GM04503 (cell line): ENCODE measurements around the gene E2F7.

Experiments
- DNase-seq: peaks from one replicate; pipeline ENCODE4 v3.0.0-alpha.2; 2012; ENCODE audit warnings: low read depth

E2F7 gene

DNA sequence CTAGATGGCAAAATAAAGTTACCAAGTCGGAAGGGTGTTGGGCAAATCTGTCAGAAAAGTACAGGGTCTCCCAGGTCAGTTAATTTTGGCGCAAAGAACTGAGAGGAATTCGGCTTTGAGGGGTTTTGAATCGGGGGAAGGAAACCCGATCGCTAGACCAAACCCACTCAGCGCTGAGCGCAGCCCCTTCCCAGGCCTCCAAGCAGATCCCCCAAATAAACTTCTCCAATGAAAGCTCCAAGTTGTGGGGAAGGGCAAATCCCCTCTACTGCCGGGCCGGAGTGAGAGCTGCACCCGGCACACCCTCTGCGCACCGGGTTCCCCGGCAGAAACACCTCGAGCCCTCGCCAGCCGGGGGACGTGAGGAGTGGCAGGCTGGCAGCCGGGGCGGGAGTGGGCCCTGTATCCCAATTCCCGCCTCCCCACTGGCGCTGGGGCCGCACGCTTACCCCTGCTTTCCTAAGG lies 441 bp downstream of the E2F7 start:
- DNase-seq = no peak

DNA sequence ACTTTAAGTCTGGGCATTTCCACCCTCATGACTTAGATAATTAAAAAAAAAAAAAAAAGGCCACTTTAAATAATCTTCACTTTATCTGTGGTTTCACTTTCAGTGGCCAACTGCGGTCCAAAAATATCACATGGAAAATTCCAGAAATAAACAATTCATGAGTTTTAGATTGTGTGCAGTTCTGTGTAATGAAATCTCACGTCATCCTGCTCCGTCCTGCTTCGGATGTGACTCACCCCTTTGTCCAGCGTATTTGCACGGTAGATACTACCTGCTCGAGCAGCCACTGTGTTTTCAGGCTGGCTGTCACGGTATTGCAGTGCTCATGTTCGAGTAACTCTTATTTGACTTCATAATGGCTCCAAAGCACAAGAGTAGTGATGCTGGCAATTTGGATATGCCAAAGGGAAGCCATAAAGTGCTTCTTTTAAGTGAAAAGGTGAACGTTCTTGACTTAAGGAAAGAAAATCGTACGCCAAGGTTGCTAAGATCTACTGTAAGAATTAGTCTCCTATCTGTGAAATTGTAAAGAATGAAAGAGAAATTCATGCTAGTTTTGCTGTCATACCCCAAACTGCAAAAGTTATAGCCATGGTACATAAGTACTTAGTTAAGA lies 2.4 kb downstream of the E2F7 start:
- no peak for DNase-seq

DNA sequence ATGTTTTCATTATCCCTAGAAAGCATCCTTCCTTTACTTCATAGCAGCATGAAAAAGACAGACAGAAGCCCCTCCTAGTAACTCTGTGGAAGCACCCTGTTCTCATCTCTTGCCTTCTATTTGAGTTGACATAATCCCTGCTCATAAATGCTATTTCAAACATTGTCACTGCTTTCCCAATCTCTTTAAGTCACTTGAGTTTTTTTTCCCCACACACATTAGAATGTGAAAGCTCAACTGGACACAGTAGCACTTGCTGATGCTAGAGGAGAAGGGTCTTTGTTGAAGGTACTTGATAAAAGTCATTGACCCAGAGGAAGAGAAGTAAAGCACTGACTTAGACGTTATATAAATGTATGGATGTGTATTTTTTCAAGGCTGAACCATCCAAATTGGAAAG lies 3.0 kb downstream of the E2F7 start:
- DNase-seq = no peak

DNA sequence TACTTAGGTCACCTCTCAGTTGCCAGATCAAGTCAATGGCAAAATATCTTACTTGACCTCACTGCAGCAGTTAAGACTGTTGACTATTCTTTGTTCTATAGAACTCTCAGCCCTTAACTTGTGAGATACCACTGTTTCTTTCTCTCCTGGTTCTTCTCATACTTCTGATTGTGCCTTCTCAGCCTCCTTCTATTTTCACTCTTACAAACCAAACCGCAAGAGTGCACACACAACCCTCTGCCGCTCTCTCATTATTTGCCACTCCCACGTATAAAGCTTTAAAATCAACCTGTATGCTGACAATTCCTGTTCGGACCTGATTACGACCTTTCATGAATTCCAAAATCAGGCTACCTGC lies 4.5 kb downstream of the E2F7 start:
- no peak for DNase-seq

DNA sequence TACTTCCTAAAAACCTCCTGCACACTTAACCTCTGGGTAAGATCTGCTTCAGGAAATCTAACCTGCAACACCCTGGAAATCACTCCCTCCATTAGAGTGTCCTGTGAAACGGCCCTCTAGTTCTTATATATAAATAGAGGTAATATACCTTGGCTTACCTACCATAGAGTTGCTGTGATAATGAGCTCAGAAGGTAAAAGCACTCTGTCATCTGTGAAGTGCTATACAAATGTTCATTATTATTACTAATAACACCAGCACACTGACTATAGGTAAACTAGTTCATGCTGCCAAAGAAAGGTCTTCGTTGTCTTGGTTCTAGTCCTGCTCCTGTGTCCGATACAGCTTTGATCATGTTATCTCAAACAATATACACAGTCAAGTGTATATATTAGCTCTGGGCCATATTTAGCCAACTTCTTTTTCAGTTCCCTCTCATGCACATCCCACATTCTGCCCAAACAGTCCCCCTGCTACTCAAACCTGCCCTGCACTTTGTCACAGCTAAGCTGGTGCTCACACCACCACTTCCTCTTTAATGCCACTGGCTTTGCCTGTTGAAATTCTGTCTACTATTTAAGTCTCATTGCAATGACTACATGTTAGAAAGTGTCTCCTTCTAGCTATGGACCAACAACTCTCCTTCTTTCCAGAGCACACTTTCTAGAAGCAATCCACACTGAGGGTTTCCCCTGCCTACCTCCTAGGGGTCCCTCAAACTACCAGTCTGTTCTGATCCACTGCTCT lies 5.1 kb downstream of the E2F7 start:
- no peak for DNase-seq

DNA sequence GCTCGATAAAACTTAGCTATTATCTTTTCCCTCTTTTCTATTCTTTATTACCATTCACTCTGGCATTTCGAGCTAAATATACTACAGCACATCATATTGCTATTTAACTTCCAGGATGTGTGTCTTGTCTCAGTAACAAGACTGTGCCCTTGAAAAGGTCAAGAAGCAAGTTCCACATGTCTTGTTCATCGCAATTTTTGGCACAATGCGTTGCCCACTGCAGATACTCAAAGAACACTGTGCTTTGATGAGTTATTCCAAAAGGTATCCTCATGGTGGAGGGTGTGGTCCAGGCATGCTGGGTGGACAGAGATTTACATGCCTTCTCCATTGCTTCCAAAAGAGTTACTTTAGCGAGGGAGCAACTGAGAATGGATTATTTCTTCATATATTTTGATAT lies 6.6 kb downstream of the E2F7 start:
- DNase-seq = no peak

DNA sequence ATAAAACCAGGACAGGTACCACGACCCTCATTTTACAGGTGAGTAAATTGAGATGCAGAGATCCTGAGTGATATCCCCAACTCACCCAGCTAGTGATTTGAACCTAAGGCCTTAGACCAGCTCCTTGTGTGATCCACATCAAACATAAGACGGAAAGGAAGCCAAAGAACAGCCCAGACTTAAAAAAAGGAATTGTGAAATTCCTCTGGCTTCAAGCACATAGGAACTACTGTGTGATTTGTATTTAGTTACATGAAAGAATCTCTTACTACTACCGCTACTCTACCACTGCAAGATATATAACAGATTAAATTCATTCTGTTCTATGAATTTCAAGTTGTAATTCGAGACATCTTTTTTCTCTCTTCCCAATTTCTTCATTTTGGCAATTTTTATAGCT lies 10.5 kb downstream of the E2F7 start:
- no peak for DNase-seq

DNA sequence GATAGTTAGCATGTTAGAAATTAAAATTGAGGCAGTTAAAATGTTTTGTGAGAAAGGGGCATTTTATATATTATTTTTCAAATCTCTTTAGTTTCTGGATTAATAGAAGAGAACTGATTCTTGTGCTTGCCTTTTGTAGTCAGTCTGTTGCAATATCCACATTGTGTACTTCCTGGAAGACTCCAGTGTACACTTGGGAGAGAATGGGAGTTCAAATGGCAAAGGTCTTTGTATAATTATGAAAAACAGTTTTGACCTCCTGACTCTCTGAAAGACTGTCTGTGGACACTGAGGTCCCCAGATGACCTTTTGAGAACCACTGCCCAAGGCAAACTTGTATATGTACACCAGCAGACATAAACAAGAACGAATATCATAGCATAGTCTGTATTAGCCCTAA lies 12.1 kb downstream of the E2F7 start:
- DNase-seq = no peak

DNA sequence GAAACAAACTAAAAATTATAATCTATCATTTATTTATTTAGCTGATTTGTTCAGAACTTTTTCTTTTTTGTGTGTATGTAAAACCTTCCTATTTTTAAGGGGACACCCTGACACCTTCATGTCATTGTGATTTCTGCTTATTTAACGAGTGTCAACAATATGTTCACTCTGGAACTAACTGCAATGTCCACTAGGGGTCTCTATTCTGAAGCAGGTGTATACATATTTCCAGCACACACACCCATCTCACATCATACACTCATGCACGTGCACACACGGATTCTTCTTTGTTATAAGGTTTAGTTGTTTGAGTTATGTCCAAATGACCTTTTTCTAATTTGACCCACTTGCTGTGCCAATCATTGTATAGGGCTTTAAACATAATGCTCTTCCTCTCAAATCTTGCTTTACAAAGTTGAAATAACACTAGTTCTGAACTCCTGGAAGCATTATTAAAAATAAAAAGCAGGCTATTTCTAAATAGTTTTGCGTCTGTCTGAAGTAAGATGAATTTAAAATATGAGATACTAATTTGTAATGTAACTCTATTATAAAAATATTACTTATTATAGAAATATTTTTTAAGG lies 15.5 kb downstream of the E2F7 start:
- no peak for DNase-seq

DNA sequence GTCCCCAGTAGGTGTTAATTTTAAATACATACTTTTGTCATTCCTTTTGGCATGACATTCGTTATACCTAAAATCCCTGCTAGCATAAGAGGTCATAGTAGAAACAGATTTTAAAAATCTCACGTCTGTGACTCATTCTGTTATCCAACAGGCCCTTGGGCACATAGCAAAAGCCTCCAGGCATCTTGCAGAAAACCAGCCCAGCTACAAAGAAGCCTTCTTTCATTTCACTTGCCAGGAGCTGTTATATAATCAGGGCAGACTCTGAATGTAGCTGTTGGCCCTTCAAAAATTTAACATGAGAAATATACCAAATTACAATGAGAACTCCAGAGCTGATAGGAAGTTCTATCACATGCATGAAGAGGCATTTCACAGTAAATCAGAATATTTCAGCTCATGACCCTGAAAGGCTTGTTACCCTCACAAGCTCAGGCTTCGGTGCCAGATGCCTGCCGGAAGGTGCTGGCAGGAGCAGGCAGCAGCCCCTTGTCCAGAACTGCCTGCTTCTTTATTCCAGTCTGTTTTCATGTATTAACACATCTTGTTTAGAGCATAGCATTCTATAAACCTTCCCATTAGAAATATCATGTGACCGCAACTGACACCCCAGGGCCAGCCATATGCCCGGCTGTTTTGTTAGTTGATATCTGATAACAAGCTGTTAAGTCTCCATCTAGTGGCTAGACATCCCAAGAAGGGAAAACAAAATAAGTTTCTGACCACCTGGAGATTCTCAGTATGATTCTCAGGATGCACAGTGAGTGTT lies 17.8 kb downstream of the E2F7 start:
- no peak for DNase-seq

DNA sequence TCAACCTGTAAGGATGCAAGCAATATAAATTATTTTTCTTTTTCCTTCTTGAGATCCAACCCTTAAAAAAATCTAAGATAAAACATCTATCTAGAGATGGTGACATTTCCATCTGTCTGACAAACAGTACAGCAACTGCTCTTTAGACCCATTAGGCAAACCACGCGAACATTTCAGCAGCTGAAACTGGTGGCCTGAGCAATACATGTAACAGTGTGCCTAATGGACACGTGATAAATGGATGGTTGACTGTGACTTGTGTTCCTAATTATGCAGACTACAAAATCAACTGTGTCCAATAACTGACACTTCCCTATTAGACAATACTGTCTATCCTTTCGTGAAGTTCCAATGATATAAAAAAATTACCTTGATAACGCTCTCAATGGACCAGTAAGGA lies 18.9 kb downstream of the E2F7 start:
- no peak for DNase-seq

DNA sequence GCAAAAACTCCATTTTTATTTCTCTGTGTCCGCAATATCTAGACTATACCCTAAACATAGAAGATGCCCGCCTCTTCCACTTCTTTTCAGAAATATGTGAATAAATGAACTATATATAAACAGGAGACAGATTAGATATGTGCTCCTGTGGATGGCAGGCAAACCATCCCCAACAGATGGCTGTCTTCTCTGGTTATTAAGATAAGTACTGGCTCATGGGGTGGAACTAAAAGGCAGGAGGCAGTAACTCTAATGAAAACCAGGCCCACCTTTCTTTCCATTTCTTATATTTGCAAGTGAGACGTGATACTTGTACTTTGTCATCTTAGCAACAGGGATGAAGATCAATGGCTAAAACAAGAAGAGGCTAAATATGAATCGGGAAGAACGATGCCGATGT lies 20.2 kb downstream of the E2F7 start:
- no peak for DNase-seq

DNA sequence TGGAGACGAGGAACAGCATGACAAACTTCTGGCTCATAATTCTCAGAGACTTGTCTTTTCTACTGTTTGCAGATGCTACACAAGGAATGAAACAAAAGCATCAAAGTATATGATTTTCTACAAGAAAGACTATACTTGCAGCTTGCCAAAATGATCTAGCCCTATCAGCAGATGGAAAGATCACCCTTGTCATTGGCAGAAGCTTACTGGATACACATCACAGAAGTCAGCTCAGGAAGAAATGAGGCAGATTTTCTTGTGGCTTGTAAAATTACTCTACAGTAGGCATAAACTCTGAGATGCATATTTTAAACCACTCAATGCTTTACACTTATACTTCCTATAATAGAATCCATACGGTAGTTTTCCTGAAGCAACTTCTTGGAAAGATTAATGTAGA lies 20.6 kb downstream of the E2F7 start:
- no peak for DNase-seq

DNA sequence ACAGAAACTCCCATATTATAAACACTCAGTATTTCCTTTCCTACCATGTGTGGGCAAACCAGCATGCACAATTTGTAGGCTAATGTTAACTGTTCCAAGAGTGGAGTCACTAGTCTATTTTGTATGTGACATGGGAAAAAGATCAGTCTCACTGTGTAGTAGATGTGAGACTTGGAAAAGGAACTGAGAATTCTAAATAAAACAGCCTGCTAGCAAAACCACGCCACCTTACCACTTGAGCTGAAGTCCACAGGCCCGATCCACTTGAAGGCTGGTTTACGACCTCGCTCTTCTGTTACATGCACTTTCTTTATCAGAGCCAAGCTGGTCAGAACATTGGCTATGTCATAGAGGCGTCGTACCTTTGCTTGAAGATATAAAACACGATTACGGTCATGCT lies 22.5 kb downstream of the E2F7 start:
- no peak for DNase-seq

DNA sequence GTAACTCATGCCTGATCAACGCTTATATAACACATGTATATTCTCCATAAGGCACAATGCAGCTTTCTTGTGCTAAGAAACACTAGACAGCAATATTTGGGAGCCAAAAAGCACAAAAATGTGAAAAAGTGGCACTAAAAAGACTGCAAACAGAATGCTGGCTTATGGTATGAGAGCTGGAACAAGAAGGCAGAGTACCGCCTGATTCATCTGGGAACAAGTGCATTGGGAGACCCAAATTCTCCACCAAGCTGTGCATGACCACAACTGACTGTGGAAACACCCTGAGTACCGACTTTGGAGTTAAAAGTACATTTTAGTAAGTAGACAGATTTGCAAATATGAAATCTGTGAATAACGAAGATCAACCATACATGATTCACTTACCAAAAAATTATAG lies 25.1 kb downstream of the E2F7 start:
- no peak for DNase-seq

DNA sequence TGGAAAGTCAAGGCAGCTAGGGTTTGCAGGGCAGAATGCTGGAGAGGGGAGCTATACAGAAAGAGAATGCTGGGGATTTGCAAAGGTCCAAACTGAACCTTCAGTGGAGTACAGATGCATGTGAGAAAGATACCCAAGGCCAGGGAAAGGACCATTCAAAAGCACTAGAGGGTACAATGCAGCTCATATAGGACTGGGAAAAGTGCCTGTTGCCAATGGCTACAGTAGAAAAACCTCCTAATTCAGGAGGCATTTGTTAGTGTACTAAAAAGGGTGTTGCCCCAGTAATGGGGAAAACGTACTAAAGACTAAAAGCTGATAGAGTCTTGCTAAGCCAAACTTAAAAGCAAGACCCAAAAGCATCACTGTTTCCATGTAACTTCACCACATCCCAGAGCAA lies 30.1 kb downstream of the E2F7 start:
- DNase-seq = no peak

DNA sequence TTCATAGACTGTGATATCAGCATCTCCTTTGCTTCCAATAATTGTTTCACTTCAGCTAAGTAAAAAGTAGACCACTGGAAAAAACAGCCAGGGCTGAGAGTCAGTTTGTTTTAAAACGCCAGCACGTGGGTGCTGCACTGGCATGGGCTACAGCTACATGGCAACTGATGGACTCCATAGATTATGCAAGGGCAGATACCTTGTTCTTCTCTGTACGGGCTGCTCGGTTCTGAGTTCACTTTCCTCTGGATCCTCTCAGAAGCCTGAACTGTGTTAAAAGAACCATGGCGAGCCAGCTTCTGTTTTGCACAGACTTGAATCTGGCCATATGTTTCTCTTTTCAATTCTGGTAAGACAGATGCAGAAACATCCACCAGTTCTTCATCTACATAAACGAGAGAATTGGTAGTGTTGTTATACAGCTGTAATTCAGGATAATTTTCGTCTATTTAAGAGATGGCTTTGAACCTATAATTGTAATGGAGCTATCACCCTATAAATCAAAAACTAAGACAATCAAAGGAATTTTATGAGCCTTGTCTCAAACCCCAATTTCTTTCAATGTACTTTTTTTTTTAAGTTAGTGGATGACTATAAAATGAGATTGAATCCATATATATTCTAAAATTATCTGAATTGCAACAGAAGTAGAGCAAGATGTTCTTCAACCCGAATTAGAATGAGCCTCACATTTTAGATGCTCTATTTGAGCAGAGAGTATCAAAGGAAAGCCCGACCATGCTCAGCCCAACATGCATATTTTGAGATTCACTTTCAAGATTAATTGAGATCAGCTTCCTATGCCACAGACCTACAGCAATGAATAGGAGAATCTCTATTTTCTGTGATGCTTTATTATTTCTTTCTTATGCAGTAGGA lies 31.5 kb downstream of the E2F7 start:
- DNase-seq = no peak

DNA sequence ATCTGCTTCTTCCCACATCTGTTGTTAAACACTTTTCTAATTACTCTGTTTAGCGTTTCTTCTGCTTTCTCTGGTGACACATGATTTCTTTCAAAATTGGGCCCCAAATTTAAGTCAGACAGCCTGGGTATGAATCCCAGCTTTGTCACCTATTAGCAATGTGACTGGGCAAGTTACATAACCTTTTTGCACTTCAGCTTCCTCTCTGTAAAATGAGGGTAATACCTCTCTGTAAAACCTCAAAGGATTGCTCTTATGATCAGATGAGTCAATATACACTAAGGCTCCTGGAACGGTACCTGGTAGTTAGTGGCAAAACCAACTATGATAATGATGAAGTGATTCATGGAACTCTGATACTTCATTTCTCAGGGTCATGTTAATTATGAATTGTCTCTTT lies 33.0 kb downstream of the E2F7 start:
- peak; percentile 51 for DNase-seq

DNA sequence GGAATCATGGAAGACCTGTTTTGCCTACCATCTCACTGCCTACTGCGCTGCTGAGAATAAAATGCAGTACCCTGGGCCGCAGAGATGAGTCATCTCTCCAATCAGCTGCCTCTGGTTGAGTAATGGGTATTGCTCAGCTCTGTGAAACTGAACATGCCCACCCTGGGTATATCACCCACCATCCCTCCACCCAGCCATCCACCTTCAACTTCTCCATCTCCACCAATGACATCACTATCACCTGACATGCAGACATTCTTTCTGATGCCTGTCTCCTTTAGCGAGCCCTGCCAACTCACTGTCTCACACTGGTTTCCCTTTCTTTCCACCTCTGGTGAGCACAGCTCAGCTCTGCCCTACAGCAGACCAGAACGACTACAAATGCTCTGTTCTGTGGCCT lies 33.6 kb downstream of the E2F7 start:
- DNase-seq = no peak

DNA sequence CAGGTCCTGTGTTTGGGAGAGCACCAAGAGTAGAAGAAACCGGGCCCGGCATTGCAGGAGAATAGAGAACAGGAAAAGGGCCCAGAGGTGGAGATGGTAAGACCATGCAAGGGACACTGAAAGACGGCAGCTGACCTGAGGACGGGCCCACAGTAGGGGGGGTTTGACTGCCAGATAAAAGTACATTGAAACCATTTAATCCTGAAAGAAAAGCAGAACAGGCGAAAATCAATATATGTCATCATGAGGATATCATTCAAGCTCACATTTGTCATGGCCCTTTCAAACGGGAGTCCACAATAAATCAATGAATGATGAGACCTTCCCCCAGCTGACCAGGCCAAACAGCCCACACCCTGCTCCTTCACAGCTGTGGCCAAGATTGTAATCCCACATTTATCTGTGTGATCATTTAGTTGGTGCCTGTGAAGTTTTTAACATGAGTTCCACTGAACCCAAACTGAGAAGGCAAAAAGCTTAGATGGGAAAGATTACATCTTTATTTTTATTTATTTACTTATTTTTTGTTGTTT lies 39.5 kb downstream of the E2F7 start:
- DNase-seq = no peak

DNA sequence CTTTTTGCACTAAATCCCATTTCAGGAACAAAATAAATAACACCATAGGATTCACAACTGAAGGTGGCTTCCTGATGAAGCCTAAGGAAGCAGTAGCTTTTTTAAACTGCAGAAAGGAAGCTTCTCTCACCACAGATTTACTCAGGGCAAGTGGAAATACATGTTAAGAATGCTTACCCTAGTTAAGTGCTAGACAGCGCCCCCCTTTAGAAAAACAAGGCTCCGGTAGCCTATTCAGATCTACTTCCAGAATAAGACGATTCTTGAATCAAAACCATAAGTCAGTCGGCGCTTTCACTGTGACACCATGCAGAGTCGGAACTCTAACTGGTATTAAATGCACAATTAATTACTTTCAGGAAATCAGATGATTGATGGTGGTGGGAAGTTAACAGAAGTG lies 41.9 kb downstream of the E2F7 start:
- DNase-seq = no peak

DNA sequence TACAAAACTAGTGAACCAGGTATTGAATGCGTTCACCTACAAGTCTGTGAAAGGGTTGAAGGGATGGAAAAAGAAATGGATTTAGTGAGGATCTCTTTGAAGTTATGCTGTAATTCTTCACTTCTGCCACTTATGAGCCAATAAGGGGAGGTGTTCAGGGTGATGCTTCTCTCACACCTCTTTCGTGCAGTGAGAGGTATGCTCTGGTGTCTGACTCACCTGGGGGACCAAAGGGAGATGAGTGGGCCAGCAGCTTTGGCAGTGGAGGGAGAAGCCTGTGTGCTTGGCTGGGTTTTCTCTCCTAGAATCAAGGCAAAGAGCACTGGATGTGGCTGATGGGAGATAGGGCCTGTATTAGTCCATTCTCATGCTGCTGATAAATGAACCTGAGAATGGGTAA lies 45.4 kb downstream of the E2F7 start:
- DNase-seq = no peak
